ENCODE results near the gene MVK.

The MVK gene

GRCh38 chr12:109563291-109564284 is 10.0 kb upstream of the MVK start:
- in situ Hi-C loops (cut with MboI; ENCODE audit: low sequenced_read_pairs), result no loop called here

DNA sequence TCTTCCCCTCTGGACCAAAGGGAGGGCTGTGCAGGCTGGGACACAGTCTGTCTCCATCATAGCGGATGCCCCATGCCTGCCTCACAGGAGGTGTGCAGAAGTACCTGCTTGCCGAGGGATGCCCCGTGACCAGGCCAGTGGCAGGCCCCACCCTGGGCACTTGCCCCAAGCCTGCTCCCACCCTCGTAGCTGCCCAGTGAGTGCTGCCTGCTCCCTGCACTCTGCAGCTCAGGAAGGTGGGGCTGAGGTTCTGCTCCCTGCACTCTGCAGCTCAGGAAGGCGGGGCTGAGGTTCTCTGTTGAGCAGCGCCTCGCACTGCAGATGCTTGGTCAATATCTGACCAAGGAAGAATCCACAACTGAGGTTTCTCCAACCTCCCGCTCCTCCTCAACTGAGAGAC is 7.2 kb upstream of the MVK start:
- in situ Hi-C loops (cut with MboI; ENCODE audit: low sequenced_read_pairs), result no loop called here

DNA sequence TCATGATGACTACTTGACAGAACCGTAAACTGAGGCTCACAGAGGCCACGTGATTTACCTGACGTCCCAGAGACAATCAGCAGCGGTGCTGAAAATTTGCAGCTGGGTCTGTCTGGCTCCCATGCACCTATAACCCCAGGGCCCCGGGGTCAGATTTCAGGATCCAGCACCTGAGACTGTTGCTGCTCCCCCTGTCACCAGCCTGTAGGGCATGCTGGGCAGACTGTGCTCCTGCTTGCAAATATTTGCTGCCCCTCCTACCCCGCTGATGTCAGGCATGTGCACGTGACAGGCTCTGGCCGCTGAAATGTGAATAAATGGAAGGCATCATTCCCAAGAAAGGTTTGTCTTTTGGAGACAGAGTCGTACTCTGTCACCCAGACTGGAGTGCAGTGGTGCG is 6.3 kb upstream of the MVK start:
- in situ Hi-C loops (cut with MboI; ENCODE audit: low sequenced_read_pairs), result no loop called here

DNA sequence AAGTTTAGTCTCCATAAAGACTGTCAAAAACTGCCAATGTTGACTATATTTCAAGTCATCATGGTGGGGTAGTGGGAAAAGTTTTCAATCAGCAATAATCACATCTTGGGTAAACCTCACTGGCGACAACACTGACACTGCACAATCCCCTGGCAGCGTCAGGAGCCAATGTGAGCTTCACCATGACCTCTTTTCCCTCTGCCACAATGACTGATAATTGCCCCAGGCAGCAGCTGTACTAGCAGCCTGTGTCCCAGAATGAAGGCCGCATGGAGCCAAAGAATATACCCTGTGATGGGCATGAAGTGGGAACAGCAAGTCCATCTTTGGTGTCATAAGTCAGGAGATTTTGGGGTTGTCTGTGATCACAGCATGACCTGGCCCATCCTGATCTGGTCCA is 5.6 kb upstream of the MVK start:
- in situ Hi-C loops (cut with MboI; ENCODE audit: low sequenced_read_pairs), result no loop called here

GRCh38 chr12:109568486-109568885 is 5.1 kb upstream of the MVK start:
- in situ Hi-C loops (cut with MboI; ENCODE audit: low sequenced_read_pairs), result no loop called here

- in situ Hi-C loops (cut with MboI; ENCODE audit: low sequenced_read_pairs), result no loop called here
These were observed 1.7 kb upstream of the MVK start for GRCh38 chr12:109571773-109572505.

GRCh38 chr12:109572506-109572845 is 1.1 kb upstream of the MVK start:
- in situ Hi-C loops (cut with MboI; ENCODE audit: low sequenced_read_pairs), result no loop called here

GRCh38 chr12:109573914-109574244 is 285 bp downstream of the MVK start:
- in situ Hi-C loops (cut with MboI; ENCODE audit: low sequenced_read_pairs), result no loop called here

DNA sequence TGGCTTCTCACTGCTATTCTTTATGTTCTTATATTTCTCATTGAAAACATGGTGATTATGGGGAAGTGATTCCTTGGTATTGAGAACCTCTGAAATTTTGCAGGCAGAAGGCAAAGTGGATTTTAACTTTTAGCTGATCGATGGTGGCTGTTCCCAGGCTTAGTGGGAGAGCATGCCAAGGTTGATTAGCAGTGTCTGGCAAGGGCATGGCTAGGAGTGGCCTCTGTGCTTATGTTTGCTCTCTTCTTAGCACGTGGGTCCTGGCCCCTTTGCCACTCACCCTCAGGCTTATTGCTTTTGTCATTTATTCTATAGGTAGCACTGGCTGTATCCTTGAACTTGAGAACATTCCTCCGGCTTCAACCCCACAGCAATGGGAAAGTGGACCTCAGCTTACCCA is 2.1 kb downstream of the MVK start:
- in situ Hi-C loops (cut with MboI; ENCODE audit: low sequenced_read_pairs), result no loop called here

DNA sequence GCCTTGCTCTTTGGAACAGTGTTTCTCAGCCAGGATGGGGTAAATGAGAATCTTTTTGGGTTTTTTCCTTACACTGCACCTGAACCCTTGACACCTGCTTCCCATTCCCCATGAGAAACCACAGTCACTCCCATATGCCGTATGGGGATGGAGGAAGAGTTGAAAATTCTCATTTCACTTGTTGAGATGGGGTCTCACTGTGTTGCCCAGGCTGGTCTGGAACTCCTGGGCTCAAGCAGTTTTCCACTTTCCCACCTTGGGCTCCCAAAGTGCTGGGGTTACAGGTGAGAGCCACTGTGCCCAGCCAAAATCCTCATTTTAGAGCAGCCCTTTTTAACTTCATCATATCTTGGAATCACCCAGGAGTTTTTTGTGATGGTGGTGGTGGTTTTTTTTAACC is 3.7 kb downstream of the MVK start:
- in situ Hi-C loops (cut with MboI; ENCODE audit: low sequenced_read_pairs), result no loop called here

DNA sequence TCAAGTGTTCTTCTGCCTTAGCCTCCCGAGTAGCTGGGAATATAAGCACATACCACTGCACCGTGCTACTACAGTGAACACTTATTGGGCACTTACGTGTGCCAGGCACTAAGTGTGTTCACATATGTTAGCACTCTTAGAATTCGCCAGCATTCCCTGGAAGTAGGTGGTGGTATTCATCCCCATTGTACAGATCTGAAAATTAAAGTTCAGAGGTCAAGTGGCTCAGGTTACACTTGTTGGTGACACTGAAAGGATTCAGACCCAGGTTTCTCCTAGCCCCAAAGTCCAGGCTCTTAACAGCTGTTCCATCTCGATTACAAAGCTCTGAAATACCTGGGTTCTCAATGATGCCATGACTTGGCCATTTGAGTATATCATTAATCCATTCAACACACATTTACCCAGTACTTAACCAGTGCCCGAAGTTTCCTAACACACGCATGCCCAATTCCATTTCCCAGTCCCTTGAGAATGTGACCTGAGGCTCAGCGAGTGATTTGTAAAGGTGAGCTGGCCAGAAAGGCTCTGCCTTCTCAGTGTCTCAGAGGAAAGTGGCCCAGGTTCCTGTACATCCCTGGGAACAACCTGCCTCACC is 4.8 kb downstream of the MVK start:
- in situ Hi-C loops (cut with MboI; ENCODE audit: low sequenced_read_pairs), result no loop called here

DNA sequence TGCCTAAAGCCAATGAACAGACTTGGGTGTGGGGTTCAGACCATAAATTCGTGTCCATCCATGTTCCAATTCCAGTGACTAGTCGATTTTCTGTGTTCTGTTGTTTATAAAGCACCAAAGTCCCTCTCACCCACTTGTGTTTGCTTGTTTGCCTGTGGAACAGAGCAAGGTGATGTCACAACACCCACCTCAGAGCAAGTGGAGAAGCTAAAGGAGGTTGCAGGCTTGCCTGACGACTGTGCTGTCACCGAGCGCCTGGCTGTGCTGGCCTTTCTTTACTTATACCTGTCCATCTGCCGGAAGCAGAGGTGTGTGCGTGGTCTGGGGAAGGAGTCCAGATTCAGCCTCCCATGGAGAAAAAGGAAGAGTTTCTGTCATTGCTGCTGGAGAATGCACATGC is 6.0 kb downstream of the MVK start:
- in situ Hi-C loops (cut with MboI; ENCODE audit: low sequenced_read_pairs), result no loop called here

- in situ Hi-C loops (cut with MboI; ENCODE audit: low sequenced_read_pairs), result no loop called here
These were observed 6.7 kb downstream of the MVK start for GRCh38 chr12:109580272-109580671.

DNA sequence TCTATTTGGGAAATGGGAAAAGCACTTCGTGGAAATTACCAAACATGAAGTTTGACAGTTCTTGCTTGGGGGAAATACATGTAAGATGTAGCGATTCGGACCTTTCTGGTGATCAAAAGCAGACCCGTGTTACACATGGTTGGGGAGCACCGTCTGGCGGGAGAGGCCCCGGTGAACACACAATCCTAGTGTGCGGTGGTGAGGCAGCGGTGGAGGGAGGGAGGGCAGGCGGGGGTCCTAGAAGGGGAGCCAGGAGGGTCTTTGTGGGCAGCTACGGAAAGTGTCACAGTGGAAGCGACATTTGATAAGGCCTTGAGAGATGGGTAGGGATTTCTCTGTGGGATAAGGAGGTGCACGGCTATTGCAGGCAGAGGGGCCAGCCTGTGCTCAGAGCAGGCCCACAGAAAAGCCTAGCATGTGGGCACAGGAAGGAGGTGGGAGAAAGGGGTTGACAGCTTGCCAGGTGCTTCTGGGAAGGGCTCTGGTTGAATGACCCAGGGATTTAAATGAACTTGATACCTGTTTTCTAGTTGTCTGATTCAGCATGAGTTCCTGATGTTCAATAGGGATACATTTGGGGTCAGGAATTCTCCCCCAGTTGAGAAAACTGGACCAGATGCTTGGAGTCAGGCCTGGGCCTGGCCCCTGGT is 7.2 kb downstream of the MVK start:
- in situ Hi-C loops (cut with MboI; ENCODE audit: low sequenced_read_pairs), result no loop called here

DNA sequence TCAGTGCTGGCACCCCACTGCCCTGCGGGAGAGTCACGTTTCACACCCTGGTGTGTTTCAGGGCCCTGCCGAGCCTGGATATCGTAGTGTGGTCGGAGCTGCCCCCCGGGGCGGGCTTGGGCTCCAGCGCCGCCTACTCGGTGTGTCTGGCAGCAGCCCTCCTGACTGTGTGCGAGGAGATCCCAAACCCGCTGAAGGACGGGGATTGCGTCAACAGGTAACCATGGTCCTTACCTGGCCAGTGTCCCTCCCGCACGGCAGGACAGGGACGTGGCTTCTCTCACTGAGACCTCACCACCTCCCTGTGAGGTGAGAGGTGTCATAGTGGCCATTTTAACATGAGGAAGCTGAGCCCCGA is 7.7 kb downstream of the MVK start:
- in situ Hi-C loops (cut with MboI; ENCODE audit: low sequenced_read_pairs), result no loop called here

DNA sequence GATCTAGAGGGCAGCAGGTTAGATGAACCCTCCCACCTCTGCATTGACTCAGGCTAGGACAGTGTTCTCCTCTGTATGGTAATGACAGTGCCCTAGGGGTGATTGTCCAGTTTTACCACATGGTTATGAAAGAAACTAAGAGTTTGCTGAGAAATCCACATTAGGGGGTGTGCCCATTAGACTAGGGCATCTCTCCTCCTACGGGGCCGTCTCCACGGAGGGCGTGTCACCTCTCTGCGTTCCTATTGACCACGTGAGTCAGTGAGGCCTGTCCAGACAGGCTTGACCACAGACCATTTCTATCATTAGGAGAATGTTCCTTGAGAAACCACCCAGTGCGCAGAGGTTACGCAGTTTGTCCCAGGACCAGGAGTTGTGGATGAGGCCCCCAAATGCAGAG is 8.3 kb downstream of the MVK start:
- in situ Hi-C loops (cut with MboI; ENCODE audit: low sequenced_read_pairs), result no loop called here

- in situ Hi-C loops (cut with MboI; ENCODE audit: low sequenced_read_pairs), result no loop called here
These were observed 9.0 kb downstream of the MVK start for GRCh38 chr12:109582636-109583035.

DNA sequence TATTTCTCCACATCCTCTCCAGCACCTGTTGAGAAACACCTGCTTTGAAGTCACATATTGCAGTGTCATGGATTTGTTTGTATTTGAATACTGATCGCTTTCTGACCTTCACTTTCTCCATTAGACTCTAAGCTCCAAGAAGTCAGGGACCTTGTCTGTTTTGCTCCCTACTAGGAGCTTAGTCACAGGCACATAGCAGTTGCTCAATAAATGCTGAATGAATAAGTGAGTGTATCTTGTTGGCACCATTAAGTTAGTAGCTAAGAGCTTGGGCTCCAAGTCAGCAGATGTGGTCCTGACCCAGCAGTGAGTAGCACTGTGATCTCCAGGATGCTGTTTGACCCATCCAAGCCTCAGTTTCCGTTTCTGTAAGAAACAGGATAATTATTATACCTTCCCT is 10.1 kb downstream of the MVK start:
- in situ Hi-C loops (cut with MboI; ENCODE audit: low sequenced_read_pairs), result no loop called here

GRCh38 chr12:109586385-109587296 is 13.0 kb downstream of the MVK start:
- in situ Hi-C loops (cut with MboI; ENCODE audit: low sequenced_read_pairs), result no loop called here

- in situ Hi-C loops (cut with MboI; ENCODE audit: low sequenced_read_pairs), result no loop called here
These were observed 14.3 kb downstream of the MVK start for GRCh38 chr12:109587921-109588320.
